Adrenal gland (tissue), 5 donors: ENCODE results near the gene SOX10.

Source experiments
- POLR2A ChIP-seq, 2 donors: fragments of 450-650 bp; IDR thresholded peaks; one replicate each; pipeline ENCODE4 v1.6.1; 2017; ENCODE audit warnings: antibody characterized with exemption in 2 of 2, mild to moderate bottlenecking in 2 of 2, moderate library complexity in 1 of 2
- TF ChIP-seq, protein P1 (sequence below), 6 experiments: fragments of 450-650 bp in 4 of 6; fragments of 200-600 bp in 2 of 6; sonication (generic) in 1 of 6; IDR thresholded peaks; 1 replicate in 5 of 6; 2 replicates in 1 of 6; pipeline versions ENCODE4 v1.5.1 to v1.8.0; 2016 to 2021; ENCODE audit warnings: antibody characterized with exemption in 6 of 6, mild to moderate bottlenecking in 2 of 6, moderate library complexity in 1 of 6
- donor health status: DM: no; HTN: no; CAD: no.

GRCh38 chr22:37925330-37925729 lies 59.0 kb downstream of the SOX10 start:
- TF ChIP-seq POLR2A (IDR thresholded peaks at IDR 0.05) = no peak
- TF ChIP-seq, protein P1, sequence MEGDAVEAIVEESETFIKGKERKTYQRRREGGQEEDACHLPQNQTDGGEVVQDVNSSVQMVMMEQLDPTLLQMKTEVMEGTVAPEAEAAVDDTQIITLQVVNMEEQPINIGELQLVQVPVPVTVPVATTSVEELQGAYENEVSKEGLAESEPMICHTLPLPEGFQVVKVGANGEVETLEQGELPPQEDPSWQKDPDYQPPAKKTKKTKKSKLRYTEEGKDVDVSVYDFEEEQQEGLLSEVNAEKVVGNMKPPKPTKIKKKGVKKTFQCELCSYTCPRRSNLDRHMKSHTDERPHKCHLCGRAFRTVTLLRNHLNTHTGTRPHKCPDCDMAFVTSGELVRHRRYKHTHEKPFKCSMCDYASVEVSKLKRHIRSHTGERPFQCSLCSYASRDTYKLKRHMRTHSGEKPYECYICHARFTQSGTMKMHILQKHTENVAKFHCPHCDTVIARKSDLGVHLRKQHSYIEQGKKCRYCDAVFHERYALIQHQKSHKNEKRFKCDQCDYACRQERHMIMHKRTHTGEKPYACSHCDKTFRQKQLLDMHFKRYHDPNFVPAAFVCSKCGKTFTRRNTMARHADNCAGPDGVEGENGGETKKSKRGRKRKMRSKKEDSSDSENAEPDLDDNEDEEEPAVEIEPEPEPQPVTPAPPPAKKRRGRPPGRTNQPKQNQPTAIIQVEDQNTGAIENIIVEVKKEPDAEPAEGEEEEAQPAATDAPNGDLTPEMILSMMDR (IDR thresholded peaks at IDR 0.05) = no peak
